Activated naive CD4-positive, alpha-beta T cell treated with anti-CD3 and anti-CD28 coated beads, Interleukin-2, amount 50 U/mL, for 72 hours (primary cell): ENCODE data around the gene PEG3. TPM values are rescaled to one million over a fixed set of nuclear protein-coding genes. Genes with fewer than 3 reads are reported as not detected.
"Not testable (repeated sequence)": the region's sequence is repeated elsewhere in the genome, so short reads cannot be mapped to it uniquely, and the experiment has no call there.

ENCODE experiments used
- ATAC-seq, 2 donors: fragments of 150-1000 bp; cut with Tn5 transposase; 2 replicates each; pipeline ENCODE4 v1.10.0; 2021; ENCODE audit warnings: mild to moderate bottlenecking in 2 of 2, moderate library complexity in 2 of 2
- DNase-seq, 2 donors: peaks; one replicate each; pipeline ENCODE4 v3.0.0; 2021 to 2022; ENCODE audit warnings: low spot score in 2 of 2
- H3K27ac Mint-ChIP-seq, 2 donors: one replicate each; pipeline ENCODE4 v1.8.0; 2022; ENCODE audit warnings: mild to moderate bottlenecking in 2 of 2, mixed read lengths in 2 of 2
- H3K36me3 Mint-ChIP-seq, 2 donors: one replicate each; pipeline ENCODE4 v1.8.0; 2022; ENCODE audit warnings: mixed read lengths in 2 of 2
- H3K9me3 Mint-ChIP-seq, 2 donors: one replicate each; pipeline ENCODE4 v1.8.0; 2022; ENCODE audit warnings: mixed read lengths in 2 of 2
- total RNA-seq, 2 donors: library from RNA; stranded (reverse); gene quantifications; one replicate each; pipeline ENCODE4 v1.2.3, GENCODE V29; 2022

PEG3 gene
- not detected for total RNA-seq

DNA sequence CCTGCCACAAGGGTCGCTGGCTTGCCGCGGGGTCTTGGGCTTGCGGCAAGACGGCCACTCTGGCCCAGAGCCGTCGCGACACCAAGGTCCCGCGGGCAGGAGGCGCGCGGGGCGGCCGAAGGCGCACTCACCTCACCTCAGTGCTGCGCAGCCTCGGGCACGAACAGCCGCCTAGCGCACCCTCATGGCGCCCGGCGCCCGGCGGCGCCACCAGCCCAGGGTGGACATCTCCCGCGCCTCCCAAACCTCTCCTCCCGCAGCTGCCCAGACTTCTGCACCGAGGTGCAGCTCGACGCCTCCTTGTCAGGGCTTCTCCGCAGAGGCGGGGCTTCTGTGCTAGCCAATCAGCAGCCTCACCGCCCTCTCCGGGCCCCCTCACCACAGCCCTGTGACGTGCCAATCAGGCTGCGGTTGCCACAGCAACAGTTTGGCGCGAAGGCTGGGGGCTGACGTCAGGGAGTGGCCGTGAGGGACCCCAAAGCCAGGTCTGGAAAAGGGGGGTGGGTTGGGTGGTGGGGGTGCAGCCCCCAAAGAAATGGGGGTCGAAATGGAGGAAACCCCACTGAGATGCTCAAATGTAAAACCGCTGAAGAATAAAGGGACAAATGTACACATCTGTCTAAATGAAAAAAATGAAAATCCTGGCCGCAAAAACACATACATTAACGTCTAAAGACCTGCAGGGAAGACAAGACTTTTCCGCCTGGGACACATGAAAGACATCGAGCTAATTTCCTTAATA, at the start of gene PEG3, which contains the start of gene ZIM2:
TSS of gene PEG3 (minus strand) at position 276 of the 742 bp plus-strand sequence. CDS start 16,071 bp downstream, outside the sequence.
TSS of gene ZIM2 (minus strand) at position 276 of the 742 bp plus-strand sequence. CDS start 16,449 bp downstream, outside the sequence.
- no peak for ATAC-seq
- H3K9me3 Mint-ChIP-seq: peaks cover 24 to 31% of the 10 kb centered on the region in 2 donors
- no peak for DNase-seq
- H3K27ac Mint-ChIP-seq: no peak within 1 kb of the TSS
- H3K36me3 Mint-ChIP-seq: peaks cover 33 to 41% of the 10 kb centered on the region in 2 donors

DNA sequence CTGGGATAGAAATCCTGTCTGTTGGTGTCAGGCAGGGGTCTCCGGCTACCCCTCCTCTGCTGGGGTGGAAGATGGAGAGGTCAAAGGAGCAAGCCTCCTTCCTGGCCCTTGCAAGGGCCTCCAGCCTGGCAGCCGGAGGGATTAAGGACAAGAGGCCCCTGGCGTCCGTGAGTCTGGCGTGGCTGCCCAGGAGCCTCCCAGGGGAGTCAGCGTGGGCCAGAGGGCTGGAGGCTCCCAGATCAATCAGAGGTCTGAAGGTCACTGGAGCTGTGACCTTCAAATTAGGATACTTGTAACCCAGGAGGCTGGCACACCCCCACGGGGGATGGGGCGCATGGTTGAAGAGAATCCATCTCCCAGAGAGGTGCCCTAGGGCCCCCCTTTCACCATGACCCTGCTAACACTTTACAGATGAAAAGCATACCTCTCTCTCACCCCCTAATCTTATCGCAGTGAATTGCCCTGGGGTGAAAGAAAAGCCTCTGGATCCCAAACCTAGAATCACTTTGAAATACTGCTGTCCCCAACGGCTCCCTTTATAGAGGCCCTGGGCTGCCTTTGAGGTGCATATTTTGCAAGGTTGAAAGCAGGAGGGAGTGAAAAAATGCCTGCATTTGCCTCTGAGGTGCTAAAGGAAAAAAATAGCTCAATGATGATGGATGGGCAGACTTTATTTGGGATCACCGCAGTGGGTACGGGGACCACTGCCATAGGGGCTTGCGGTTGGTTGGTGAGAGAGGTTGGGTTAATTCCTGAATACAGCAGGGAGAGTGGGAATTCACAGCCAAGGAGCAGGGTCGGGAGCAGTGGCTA, 44.9 kb upstream of the PEG3 start:
- DNase-seq: no peak
- Mint-ChIP-seq H3K27ac (no peak overlapping the region), H3K9me3 (peaks cover 38 to 44% of the 10 kb centered on the region in 2 donors), H3K36me3 (peaks cover 33 to 37% of the 10 kb centered on the region in 2 donors)
- ATAC-seq: no peak

DNA sequence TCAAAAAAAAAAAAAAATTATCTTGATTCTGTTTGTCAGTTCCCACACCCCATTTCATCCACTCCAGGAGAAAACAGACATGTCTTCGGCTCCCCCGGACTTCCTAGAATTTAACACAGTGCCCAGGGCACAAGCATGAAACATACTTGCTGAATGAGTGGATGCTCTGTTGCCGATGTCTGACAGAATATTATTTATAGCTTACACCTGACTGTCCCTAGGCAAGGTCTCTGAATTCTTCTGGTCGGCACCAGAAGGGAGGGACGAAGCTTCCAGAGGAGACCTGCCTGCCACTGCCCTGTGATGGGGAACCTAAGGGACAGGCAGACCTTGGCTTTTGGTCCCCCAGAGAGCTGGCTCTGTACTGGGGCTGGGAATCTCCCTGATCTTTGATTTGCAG, 43.9 kb upstream of the PEG3 start:
- H3K36me3 Mint-ChIP-seq: peaks cover 29 to 33% of the 10 kb centered on the region in 2 donors
- ATAC-seq (no peak), DNase-seq (no peak)

DNA sequence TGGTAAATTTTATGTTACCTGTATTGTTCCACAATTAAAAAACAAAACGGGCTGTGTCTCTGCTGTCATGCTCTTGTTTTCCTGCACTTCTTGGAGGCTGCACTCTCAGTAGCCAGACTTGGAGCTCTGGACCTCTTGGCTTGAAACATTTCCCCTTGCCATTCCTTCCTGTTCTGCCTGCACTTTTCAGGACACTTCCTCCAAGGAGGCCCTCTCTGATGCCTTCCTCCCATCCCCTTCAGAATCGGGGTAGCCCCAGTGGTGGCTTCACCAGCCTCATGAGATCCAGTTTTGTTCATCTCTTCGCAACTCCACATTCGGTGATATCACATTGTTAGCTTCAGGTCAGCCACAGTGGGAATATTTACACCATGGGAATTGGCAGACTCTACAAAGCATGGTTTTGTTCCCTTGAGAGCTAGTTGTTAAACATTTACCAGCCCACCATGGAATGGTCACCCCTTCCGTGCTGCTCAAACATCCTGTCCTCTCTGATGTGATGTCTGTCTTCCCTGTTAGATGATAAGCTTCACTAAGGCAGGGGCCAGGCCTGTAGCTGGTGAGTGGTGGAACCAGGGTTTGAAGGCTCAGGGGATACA, 40.2 kb upstream of the PEG3 start:
- no peak for DNase-seq
- no peak for ATAC-seq
- peaks cover 31 to 34% of the 10 kb centered on the region in 2 donors for H3K9me3 Mint-ChIP-seq
- H3K27ac Mint-ChIP-seq: no peak overlapping the region
- H3K36me3 Mint-ChIP-seq: peaks cover 21 to 38% of the 10 kb centered on the region in 2 donors

More for the DNA sequence above, 43.9 kb upstream of the PEG3 start:
- Mint-ChIP-seq H3K9me3 (peaks cover 39 to 45% of the 10 kb centered on the region in 2 donors), H3K27ac (no peak overlapping the region)

DNA sequence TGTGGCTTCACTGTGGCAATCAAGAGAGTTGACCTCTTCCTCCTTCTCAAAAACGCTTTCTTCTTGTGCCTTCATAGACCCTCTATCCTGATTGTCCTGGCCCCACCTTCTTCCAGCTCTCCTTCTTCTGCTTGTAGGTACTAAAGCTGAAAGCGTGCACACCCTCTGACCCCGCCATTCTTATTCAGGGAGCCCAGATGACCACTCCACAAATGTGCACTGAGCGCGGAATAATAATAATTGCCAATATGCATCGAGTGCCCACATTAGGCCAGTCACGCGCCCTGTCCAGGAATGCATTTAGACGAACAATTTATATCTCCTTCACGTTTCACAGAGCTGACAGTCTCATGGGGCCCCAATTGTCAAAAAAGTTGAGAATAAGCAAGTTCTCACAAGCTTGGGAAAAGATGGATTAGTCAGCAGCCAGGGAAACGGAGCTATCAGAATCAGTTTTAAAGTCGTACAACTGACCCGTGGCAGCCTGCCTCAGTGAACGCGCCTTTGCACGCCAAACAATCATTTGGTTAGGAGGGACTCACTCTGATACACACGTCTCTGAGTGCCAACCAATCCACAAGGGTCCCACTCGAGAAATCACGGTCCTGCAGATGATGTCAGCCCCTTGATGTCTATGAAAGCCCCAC, 36.7 kb upstream of the PEG3 start:
- Mint-ChIP-seq H3K9me3 (peaks cover 42 to 43% of the 10 kb centered on the region in 2 donors), H3K27ac (no peak overlapping the region), H3K36me3 (peaks cover 37 to 51% of the 10 kb centered on the region in 2 donors)
- ATAC-seq (no peak), DNase-seq (no peak)

DNA sequence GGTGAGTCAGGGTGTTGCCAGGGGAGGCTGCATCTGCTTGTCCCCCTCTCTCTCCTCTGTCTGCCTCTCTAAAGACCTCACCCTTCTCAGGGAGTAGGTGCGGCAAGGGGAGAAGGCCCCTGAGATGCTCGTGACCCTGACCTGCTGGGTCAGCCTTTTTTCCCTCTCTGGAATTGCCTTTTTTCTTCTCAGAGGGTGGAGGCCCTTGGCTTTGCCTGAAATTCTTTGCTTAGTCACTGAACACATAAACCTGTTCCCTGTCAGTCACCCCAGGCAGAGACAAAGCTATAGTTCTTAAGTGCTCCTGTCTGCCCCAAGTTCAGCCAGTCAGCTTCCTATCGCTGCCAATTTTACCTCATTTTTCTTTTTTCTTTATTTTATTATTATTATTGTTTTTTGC, 35.2 kb upstream of the PEG3 start:
- Mint-ChIP-seq H3K36me3 (peaks cover 33 to 49% of the 10 kb centered on the region in 2 donors), H3K9me3 (peaks cover 41% of the 10 kb centered on the region in 2 donors), H3K27ac (no peak overlapping the region)
- no peak for ATAC-seq
- no peak for DNase-seq

DNA sequence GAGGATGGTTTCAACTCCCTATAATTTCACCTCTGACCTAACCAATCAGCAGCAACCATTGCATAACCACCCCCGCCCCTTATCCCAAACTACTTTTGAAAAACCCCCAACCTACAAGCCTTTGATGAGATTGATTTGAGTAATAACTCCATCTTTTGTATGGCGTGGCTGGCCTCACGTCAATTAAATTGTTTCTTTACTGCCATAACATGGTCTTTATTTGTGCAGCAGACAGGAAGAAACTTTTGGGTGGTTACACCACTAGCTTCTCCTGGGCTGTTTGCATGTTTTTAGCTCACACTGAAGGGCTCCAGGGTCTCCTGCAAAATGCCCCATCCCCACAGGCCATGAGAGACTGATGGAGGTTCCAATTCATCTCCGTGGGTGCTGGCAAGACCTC, 34.0 kb upstream of the PEG3 start:
- Mint-ChIP-seq H3K27ac (no peak overlapping the region), H3K36me3 (peaks cover 38 to 56% of the 10 kb centered on the region in 2 donors), H3K9me3 (peaks cover 44 to 45% of the 10 kb centered on the region in 2 donors)
- no peak for ATAC-seq
- DNase-seq: no peak

DNA sequence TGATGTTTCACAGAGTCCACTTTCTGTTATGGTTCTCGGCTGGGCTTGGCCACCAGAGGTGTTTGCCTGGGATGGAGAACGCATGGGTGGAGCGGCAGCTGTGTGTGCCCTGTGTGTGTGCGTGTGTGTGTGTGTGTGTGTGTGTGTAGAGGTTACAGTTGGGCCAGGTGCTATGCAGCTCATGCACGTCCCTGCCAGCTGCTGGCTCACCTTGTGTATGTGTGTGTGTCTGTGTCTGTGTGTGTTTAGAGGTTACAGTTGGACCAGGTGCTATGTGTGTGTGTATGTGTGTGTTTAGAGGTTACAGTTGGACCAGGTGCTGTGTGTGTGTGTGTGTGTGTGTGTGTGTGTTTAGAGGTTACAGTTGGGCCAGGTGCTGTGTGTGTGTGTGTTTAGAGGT, 33.0 kb upstream of the PEG3 start:
- ATAC-seq (no peak), DNase-seq (no peak)
- Mint-ChIP-seq H3K27ac (no peak overlapping the region), H3K9me3 (peaks cover 49% of the 10 kb centered on the region in 2 donors), H3K36me3 (peaks cover 38 to 58% of the 10 kb centered on the region in 2 donors)

DNA sequence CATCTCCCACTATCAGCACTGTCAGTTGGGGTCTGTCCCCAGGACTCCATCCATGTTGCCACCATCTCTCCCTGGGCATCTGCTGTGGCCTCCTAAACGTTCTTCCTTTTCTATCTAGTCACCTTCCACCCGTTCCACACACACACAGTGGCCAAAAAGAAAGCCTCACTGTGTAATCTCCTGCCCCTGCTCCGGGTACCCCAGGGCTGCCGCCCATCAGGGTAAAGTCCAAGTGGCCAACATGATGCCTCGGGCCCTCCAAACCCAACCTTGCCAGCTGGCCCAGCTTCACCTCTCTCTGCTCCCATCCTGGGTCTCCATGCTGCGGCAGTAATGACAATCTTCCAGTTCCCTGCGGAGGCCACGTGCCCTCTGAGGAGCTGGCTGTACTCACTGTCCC, 29.4 kb upstream of the PEG3 start:
- Mint-ChIP-seq H3K9me3 (peaks cover 42 to 49% of the 10 kb centered on the region in 2 donors), H3K27ac (no peak overlapping the region), H3K36me3 (peaks cover 37 to 41% of the 10 kb centered on the region in 2 donors)
- no peak for DNase-seq
- ATAC-seq: no peak

DNA sequence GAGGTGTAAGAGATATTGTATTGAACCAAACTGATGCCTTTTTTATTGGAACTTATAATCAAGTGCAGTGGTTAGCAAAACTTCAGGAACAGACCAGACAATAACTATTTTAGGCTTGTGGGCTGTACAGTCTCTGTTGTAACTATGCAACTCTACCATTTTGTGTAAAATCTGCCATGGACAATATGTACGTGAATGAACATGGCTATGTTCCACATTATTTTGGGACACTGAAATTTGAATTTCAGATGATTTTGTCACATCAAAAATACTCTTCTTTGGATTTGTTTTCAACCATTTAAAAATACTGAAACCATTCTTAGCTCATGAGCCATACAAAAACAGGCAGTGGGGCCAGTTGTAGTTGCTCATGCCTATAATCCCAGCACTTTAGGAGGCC, 27.9 kb upstream of the PEG3 start:
- DNase-seq (no peak), ATAC-seq (no peak)
- no peak overlapping the region for H3K27ac Mint-ChIP-seq
- peaks cover 39 to 45% of the 10 kb centered on the region in 2 donors for H3K9me3 Mint-ChIP-seq
- peaks cover 31 to 39% of the 10 kb centered on the region in 2 donors for H3K36me3 Mint-ChIP-seq

DNA sequence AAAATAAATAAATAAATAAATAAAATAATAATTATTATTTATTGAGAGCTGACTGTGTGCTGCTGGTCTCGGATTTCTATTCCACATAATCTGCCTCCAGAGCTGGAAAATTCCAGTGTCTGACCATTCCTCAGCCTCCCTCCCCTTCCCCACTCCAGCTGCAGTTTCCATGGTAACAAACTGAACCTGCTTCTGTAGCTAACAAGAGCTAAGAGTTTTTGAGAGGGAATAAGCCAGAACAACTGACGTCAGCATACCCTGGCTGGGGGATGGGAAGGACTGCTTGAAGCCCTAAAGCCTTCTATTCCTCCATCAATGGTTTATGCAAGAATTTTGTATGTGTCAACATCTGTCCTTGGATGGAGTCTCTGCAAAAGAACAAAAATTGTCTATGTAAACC, 26.0 kb upstream of the PEG3 start:
- Mint-ChIP-seq H3K36me3 (peaks cover 20 to 39% of the 10 kb centered on the region in 2 donors), H3K9me3 (peaks cover 31 to 45% of the 10 kb centered on the region in 2 donors)

DNA sequence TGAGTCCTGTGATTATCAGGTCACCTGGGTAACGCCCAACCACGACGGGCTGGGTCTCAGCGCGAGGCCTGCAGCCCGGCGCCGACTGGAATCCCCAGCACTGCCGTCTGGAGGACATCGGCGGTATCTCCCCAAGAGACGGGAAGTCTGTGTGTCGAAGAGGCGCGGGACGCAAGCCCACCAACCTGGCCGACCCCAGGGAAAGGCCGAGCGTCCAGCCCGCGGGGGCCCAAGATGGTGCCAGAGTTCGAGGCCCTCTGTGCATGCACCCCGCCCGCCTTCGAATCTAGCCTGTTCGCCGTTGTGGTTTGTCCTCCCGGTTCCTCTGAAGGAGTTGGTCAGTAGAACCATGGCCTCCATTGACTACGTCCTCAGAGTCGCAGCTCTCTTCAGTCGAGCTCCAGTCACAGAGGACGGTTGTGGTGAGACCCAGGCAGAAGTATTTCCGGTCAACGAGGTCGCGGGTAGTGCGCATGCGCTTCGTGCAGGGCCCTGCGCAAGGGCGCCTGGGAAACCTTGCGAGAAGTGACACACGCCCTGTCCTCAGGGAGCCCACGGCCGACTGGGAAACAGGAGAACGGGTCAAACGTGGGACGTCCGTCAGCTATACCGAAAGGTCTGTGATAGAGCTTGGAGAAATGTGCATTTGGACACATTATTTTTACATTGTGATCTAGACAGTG, 24.1 kb upstream of the PEG3 start:
- no peak for DNase-seq
- H3K27ac Mint-ChIP-seq: no peak overlapping the region
- ATAC-seq: no peak
- H3K9me3 Mint-ChIP-seq: peaks cover 23 to 36% of the 10 kb centered on the region in 2 donors
- H3K36me3 Mint-ChIP-seq: peaks cover 10 to 37% of the 10 kb centered on the region in 2 donors

More for the DNA sequence above, 26.0 kb upstream of the PEG3 start:
- ATAC-seq: no peak
- DNase-seq: no peak
- H3K27ac Mint-ChIP-seq: no peak overlapping the region

DNA sequence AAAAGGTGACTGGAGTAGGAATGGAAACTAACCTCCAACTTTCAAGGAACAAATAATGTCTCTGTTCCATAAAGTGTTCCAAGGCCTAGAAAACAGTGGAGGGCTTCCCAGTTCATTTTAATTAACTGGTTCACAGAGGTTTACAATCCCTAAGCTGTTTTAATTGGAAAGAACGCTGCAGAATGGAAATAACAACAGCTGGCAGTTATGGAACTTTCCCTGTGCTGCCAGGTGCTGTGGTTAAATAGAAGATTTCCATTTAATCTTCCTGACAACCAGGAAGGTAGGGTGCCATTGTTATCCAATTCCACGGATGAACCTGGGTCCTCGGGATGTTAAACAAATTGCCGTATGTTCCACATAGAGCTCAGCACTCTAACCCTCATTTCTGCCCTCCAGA, 22.2 kb upstream of the PEG3 start:
- no peak for DNase-seq
- peaks cover 20 to 41% of the 10 kb centered on the region in 2 donors for H3K9me3 Mint-ChIP-seq
- ATAC-seq: no peak
- H3K36me3 Mint-ChIP-seq: peaks cover 8 to 38% of the 10 kb centered on the region in 2 donors
- no peak overlapping the region for H3K27ac Mint-ChIP-seq

DNA sequence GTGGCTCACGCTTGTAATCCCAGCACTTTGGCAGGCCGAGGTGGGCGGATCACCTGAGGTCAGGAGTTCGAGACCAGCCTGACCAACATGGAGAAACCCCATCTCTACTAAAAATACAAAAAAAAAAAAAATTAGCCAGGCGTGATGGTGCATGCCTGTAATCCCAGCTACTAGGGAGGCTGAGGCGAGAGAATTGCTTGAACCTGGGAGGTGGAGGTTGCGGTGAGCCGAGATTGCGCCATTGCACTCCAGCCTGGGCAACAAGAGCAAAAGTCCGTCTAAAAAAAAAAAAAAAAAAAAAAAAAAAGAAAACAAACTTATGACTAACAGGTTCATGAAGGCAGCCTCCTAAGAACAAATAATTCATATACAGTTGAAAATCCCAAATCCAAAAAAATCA, 19.9 kb upstream of the PEG3 start:
- Mint-ChIP-seq H3K36me3 (peaks cover 13 to 44% of the 10 kb centered on the region in 2 donors), H3K9me3 (peaks cover 31 to 40% of the 10 kb centered on the region in 2 donors)
- H3K27ac Mint-ChIP-seq, DNase-seq, ATAC-seq: not testable (repeated sequence)

DNA sequence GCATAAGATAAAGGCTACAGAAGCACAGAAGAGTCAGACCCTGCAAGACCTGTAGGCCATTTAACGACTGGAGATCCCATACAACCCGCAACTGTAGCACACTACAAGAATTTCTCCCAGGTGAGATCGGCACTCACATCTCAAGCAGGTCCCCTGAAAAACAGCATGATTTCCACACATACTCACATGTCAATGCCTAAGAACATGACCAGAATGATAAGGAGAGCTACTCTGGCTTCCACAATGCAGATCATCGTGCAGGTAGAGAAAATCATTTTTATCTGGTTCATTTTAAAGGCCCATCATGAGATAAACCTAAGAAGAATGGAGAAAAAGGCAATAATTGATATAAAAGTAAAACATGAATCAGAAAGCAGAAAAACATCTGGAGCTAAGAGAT, 17.5 kb upstream of the PEG3 start:
- ATAC-seq: no peak
- DNase-seq: no peak
- Mint-ChIP-seq H3K36me3 (peaks cover 5 to 38% of the 10 kb centered on the region in 2 donors), H3K9me3 (peaks cover 29 to 34% of the 10 kb centered on the region in 2 donors), H3K27ac (no peak overlapping the region)

DNA sequence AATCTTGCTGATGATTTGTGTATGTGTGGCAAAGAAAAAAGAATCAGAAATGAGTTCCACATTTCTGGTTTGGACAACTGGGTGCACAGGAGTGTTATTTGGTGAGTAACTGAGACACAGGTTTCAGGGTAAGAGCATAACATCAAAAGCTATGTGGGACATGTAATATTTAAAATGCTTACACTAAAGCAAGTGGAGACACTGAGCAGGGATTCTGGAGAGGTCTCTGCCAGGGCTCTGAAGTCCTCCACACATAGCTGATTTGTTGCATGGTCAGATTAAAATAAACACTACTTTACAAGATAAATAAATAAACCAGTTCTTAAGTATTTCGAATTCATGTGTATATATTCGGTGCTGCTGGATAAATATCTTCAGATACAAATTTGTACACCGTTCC, 16.3 kb upstream of the PEG3 start:
- ATAC-seq (no peak), DNase-seq (no peak)
- Mint-ChIP-seq H3K36me3 (peaks cover 12 to 42% of the 10 kb centered on the region in 2 donors), H3K27ac (no peak overlapping the region), H3K9me3 (peaks cover 35 to 37% of the 10 kb centered on the region in 2 donors)
